CD14-positive monocyte (primary cell): ENCODE results near the gene SLC10A4. TPM values are rescaled to one million over a fixed set of nuclear protein-coding genes. Genes with fewer than 3 reads are reported as not detected.

ENCODE experiments used
- DNase-seq, 3 donors: peaks; one replicate each; pipeline ENCODE4 v3.0.0-alpha.2; 2011 to 2022
- H2AFZ ChIP-seq: 2 replicates; pipeline ENCODE4 v1.6.0; 2012; ENCODE audit warnings: mild to moderate bottlenecking, low read depth, low read length, inconsistent platforms; ENCODE audit not compliant: insufficient read depth, poor library complexity, severe bottlenecking
- H3K27ac ChIP-seq, 2 donors: 1 replicate in 1 of 2; 2 replicates in 1 of 2; pipeline ENCODE4 v1.5.1; 2012 to 2013; ENCODE audit warnings: low read length in 2 of 2, control low read depth in 1 of 2, inconsistent platforms in 1 of 2, low read depth in 1 of 2, mild to moderate bottlenecking in 1 of 2
- H3K27me3 ChIP-seq, 2 donors: one replicate each; pipeline versions ENCODE4 v1.6.0 to v1.6.1; 2011 to 2013; ENCODE audit warnings: low read length in 2 of 2; ENCODE audit not compliant: control insufficient read depth in 2 of 2, insufficient read depth in 2 of 2
- H3K36me3 ChIP-seq, 2 donors: replicated peaks in 1 of 2; 1 replicate in 1 of 2; 2 replicates in 1 of 2; pipeline versions ENCODE4 v1.5.1 to v1.6.1; 2012 to 2013; ENCODE audit warnings: low read length in 2 of 2, control low read depth in 1 of 2, inconsistent platforms in 1 of 2, mild to moderate bottlenecking in 1 of 2; ENCODE audit not compliant: insufficient read depth in 2 of 2, control insufficient read depth in 1 of 2
- H3K4me1 ChIP-seq, 2 donors: 1 replicate in 1 of 2; 2 replicates in 1 of 2; pipeline versions ENCODE4 v1.5.1 to v1.6.1; 2012 to 2013; ENCODE audit warnings: low read length in 2 of 2, control low read depth in 1 of 2, inconsistent platforms in 1 of 2, mild to moderate bottlenecking in 1 of 2, moderate library complexity in 1 of 2; ENCODE audit not compliant: insufficient read depth in 2 of 2, control insufficient read depth in 1 of 2
- H3K4me2 ChIP-seq: replicated peaks from 2 replicates; pipeline ENCODE3; 2012; ENCODE audit warnings: low read length, moderate library complexity, mild to moderate bottlenecking; ENCODE audit not compliant: poor library complexity, severe bottlenecking; ENCODE audit errors: extremely low read depth
- H3K4me3 ChIP-seq, 3 experiments: fragments of 200-600 bp in 1 of 3; sonication (generic) in 1 of 3; replicated peaks in 1 of 3; 1 replicate in 2 of 3; 2 replicates in 1 of 3; pipeline ENCODE4 v1.5.1; 2011 to 2013; ENCODE audit warnings: low read length in 3 of 3, mild to moderate bottlenecking in 3 of 3, control low read depth in 2 of 3, low read depth in 2 of 3, inconsistent platforms in 1 of 3, moderate library complexity in 1 of 3
- H3K79me2 ChIP-seq: 2 replicates; pipeline ENCODE4 v1.6.0; 2012; ENCODE audit warnings: mild to moderate bottlenecking, control low read depth, inconsistent platforms, low read length, moderate library complexity; ENCODE audit not compliant: insufficient read depth
- H3K9ac ChIP-seq: 2 replicates; pipeline ENCODE4 v1.6.0; 2017; ENCODE audit warnings: low read length, mild to moderate bottlenecking; ENCODE audit not compliant: insufficient read depth, poor library complexity, severe bottlenecking
- H3K9me3 ChIP-seq, 2 donors: replicated peaks in 1 of 2; 1 replicate in 1 of 2; 2 replicates in 1 of 2; pipeline versions ENCODE4 v1.5.1 to v1.6.1; 2012 to 2013; ENCODE audit warnings: low read length in 2 of 2, control low read depth in 1 of 2; ENCODE audit not compliant: control insufficient read depth in 1 of 2, insufficient read depth in 1 of 2
- H4K20me1 ChIP-seq: 2 replicates; pipeline ENCODE4 v1.6.0; 2012; ENCODE audit warnings: mild to moderate bottlenecking, low read length, control low read depth, moderate library complexity; ENCODE audit not compliant: insufficient read depth
- H3K27ac Mint-ChIP-seq, 7 donors: one replicate each; pipeline ENCODE4 v1.8.0; 2020; ENCODE audit warnings: mild to moderate bottlenecking in 7 of 7, mixed read lengths in 7 of 7, moderate library complexity in 6 of 7, inconsistent platforms in 2 of 7
- H3K27me3 Mint-ChIP-seq, 3 donors: one replicate each; pipeline ENCODE4 v1.8.0; 2021 to 2022; ENCODE audit warnings: low read depth in 3 of 3, mild to moderate bottlenecking in 3 of 3, mixed read lengths in 3 of 3, moderate library complexity in 3 of 3, inconsistent platforms in 1 of 3
- H3K36me3 Mint-ChIP-seq, 2 donors: one replicate each; pipeline ENCODE4 v1.8.0; 2020; ENCODE audit warnings: mixed read lengths in 2 of 2, inconsistent platforms in 1 of 2, mild to moderate bottlenecking in 1 of 2
- H3K4me1 Mint-ChIP-seq: one replicate; pipeline ENCODE4 v1.8.0; 2020; ENCODE audit warnings: mild to moderate bottlenecking, mixed read lengths
- H3K4me3 Mint-ChIP-seq, 2 donors: one replicate each; pipeline ENCODE4 v1.8.0; 2020; ENCODE audit warnings: mild to moderate bottlenecking in 2 of 2, mixed read lengths in 2 of 2, moderate library complexity in 1 of 2
- H3K9me3 Mint-ChIP-seq, 7 donors: one replicate each; pipeline ENCODE4 v1.8.0; 2020 to 2022; ENCODE audit warnings: mixed read lengths in 7 of 7, mild to moderate bottlenecking in 6 of 7, moderate library complexity in 6 of 7, inconsistent platforms in 2 of 7
- CTCF ChIP-seq: fragments of 200-600 bp; IDR thresholded peaks from one replicate; pipeline ENCODE4 v1.8.0; 2022; ENCODE audit warnings: antibody characterized with exemption, mild to moderate bottlenecking
- intact Hi-C, 2 donors: fragments of 100-400 bp; cut with micrococcal nuclease; formaldehyde crosslinking; loops; one replicate each; pipeline versions ENCODE4 v1.15.0 to v1.15.1; 2023
- polyA plus RNA-seq, 3 donors: library from polyadenylated mRNA; depleted of rRNA in 1 of 3; unstranded in 2 of 3; stranded (reverse) in 1 of 3; fragments of 300-500 nt in 2 of 3; fragments of >200 nt in 1 of 3; fragmentation: Illumina TruSeq in 2 of 3; gene quantifications; 1 replicate in 2 of 3; 2 replicates in 1 of 3; pipeline ENCODE4 v1.2.3, GENCODE V29; 2012 to 2021

SLC10A4 gene
- polyA plus RNA-seq, 3 donors: not detected

DNA sequence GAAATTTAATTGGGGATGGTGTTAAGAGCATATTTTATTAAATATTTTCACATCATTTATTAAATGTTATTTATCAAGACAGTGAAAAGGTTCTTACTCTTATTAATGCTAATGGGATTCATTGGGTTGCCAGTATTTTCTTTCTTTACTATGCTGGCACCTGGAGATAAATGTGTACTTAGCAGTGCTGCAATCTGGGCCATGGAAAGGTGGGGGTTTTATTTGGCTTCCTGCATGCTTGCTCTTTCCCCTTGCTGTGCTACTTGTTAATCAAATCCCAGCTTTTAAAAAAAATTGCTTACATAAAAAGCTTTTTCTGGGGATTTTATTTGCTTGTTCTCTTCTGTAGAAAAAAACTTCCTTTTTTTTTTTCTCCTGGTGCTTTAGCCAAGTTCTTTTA lies 55.2 kb downstream of the SLC10A4 start:
- H3K4me1 Mint-ChIP-seq: no peaks in the 10 kb centered on the region
- no peaks in the 10 kb centered on the region for H3K9me3 Mint-ChIP-seq
- H3K27me3 ChIP-seq: no peaks in the 10 kb centered on the region
- H3K36me3 ChIP-seq: peaks cover 75 to 91% of the 10 kb centered on the region in 2 donors
- no peak for TF ChIP-seq CTCF
- intact Hi-C loops: no loop called here
- no peak overlapping the region for H3K27ac Mint-ChIP-seq
- no peak overlapping the region for H3K27ac ChIP-seq
- no peak overlapping the region for H3K4me3 ChIP-seq
- H3K9me3 ChIP-seq: no peaks in the 10 kb centered on the region
- H3K4me3 Mint-ChIP-seq: no peak overlapping the region
- no peak overlapping the region for H3K9ac ChIP-seq
- H3K4me1 ChIP-seq: no peaks in the 10 kb centered on the region
- no peaks in the 10 kb centered on the region for H4K20me1 ChIP-seq
- DNase-seq: no peak
- no peaks in the 10 kb centered on the region for H3K79me2 ChIP-seq
- peaks cover 62 to 74% of the 10 kb centered on the region in 2 donors for H3K36me3 Mint-ChIP-seq
- no peak overlapping the region for H2AFZ ChIP-seq
- H3K27me3 Mint-ChIP-seq: no peaks in the 10 kb centered on the region
- no peak overlapping the region for H3K4me2 ChIP-seq

Other genes starting within 250 kb of the SLC10A4 start
- 1 to 10 TPM in 1 of 3 donors, under 1 TPM in 2; 0.30 to 2.5 (median 0.73) TPM for gene TEC, start 213.5 kb upstream of the SLC10A4 start, polyA plus RNA-seq
- gene SLAIN2, start 141.8 kb upstream of the SLC10A4 start, polyA plus RNA-seq: 10 to 100 TPM; 13.9 to 24.1 (median 17.6) TPM
- gene ZAR1, start 6.9 kb downstream of the SLC10A4 start, polyA plus RNA-seq: not detected